Spleen (tissue), 13 donors: ENCODE measurements around the gene DIRAS2. TPM values are rescaled to one million over a fixed set of nuclear protein-coding genes. Genes with fewer than 3 reads are reported as not detected.

Experiments
- DNase-seq: peaks from one replicate; pipeline ENCODE4 v3.0.0-alpha.2; 2020
- H3K27ac ChIP-seq, 8 donors: fragments of 200-600 bp; sonication (generic) in 7 of 8; 1 replicate in 4 of 8; 2 replicates in 4 of 8; pipeline versions ENCODE4 v1.5.0 to v1.8.0; 2016 to 2021; ENCODE audit warnings: inconsistent platforms in 4 of 8, mild to moderate bottlenecking in 4 of 8, moderate library complexity in 1 of 8
- H3K27me3 ChIP-seq, 7 donors: fragments of 200-600 bp; sonication (generic) in 6 of 7; replicated peaks in 1 of 7; 1 replicate in 4 of 7; 2 replicates in 3 of 7; pipeline versions ENCODE4 v1.5.0 to v1.8.0; 2016 to 2021; ENCODE audit warnings: inconsistent platforms in 3 of 7, mild to moderate bottlenecking in 1 of 7
- H3K36me3 ChIP-seq, 6 donors: fragments of 200-600 bp; sonication (generic) in 5 of 6; 1 replicate in 4 of 6; 2 replicates in 2 of 6; pipeline versions ENCODE4 v1.5.0 to v1.8.0; 2016 to 2021; ENCODE audit warnings: inconsistent platforms in 2 of 6
- H3K4me1 ChIP-seq, 6 donors: fragments of 200-600 bp; sonication (generic) in 5 of 6; 1 replicate in 3 of 6; 2 replicates in 3 of 6; pipeline versions ENCODE4 v1.5.0 to v1.8.0; 2016 to 2021; ENCODE audit warnings: inconsistent platforms in 3 of 6
- H3K4me3 ChIP-seq, 8 donors: fragments of 200-600 bp; sonication (generic) in 7 of 8; 1 replicate in 4 of 8; 2 replicates in 4 of 8; pipeline versions ENCODE4 v1.5.0 to v1.8.0; 2016 to 2021; ENCODE audit warnings: inconsistent platforms in 4 of 8, mild to moderate bottlenecking in 4 of 8, moderate library complexity in 2 of 8
- H3K9me3 ChIP-seq, 8 donors: fragments of 200-600 bp; sonication (generic) in 7 of 8; 1 replicate in 4 of 8; 2 replicates in 4 of 8; pipeline versions ENCODE4 v1.5.0 to v1.8.0; 2016 to 2021; ENCODE audit warnings: inconsistent platforms in 4 of 8
- POLR2A ChIP-seq, 3 donors: fragments of 450-650 bp; IDR thresholded peaks; one replicate each; pipeline ENCODE4 v1.5.1; 2017; ENCODE audit warnings: antibody characterized with exemption in 3 of 3, mild to moderate bottlenecking in 1 of 3
- POLR2AphosphoS5 ChIP-seq, 3 donors: sonication (generic); formaldehyde crosslinking; IDR thresholded peaks; one replicate each; pipeline ENCODE4 v1.5.1; 2017; ENCODE audit warnings: antibody characterized with exemption in 3 of 3
- WGBS, 5 donors: extraction: QIAGEN DNeasy Blood & Tissue Kit in 3 of 5; methylation state at CpG; one replicate each; pipeline versions ENCODE4 v1.1.5 to v1.1.7; 2013 to 2018; 5-methylcytosine and 5-hydroxymethylcytosine counted together
- intact Hi-C: fragments of 100-400 bp; cut with DNase I; formaldehyde crosslinking; loops from one replicate; pipeline ENCODE4 v1.15.0; 2023; ENCODE audit warnings: low total_unique reads
- long read RNA-seq, 2 donors: transcript quantifications; one replicate each; lab custom pipeline, GENCODE V29; 2026
- polyA plus RNA-seq, 3 donors: library from polyadenylated mRNA; stranded (reverse); fragments of 200-250 nt; gene quantifications; one replicate each; pipeline ENCODE4 v1.2.1, GENCODE V29; 2013
- total RNA-seq, 7 donors: library from RNA; depleted of rRNA in 3 of 7; stranded (reverse); fragments of >200 nt in 3 of 7; fragmentation: NEBNext Ultra II Directional in 4 of 7; extraction: Animal tissue kit (Norgen Biotek cat#: 25700) in 4 of 7; gene quantifications; one replicate each; pipeline versions ENCODE4 v1.1.0 to v1.2.1, GENCODE V29; 2016 to 2021
- TF ChIP-seq, protein P1 (sequence below), 11 experiments: fragments of 200-600 bp in 7 of 11; fragments of 450-650 bp in 4 of 11; sonication (generic) in 4 of 11; IDR thresholded peaks in 8 of 11; conservative IDR thresholded peaks in 3 of 11; 1 replicate in 7 of 11; 2 replicates in 4 of 11; pipeline versions ENCODE4 v1.4.0 to v1.8.0; 2016 to 2021; ENCODE audit warnings: antibody characterized with exemption in 11 of 11, inconsistent platforms in 4 of 11, mild to moderate bottlenecking in 1 of 11
- donor health status: healthy with polysubstance abuse.
- donor health status: DM: no; HTN: no; CAD: no; lungs with moderate emphysema.
- donor health status: DM: no; HTN: no; CAD: no.
- donor health status: Bipolar disorder and iron deficiency.
- donor health status: healthy.
- donor health status: DM: no; HTN: no; CAD: no.
- donor health status: DM: yes; HTN: yes; CAD: no.

The DIRAS2 gene
- total RNA-seq (under 1 TPM in 1 of 7 donors, not detected in 6; 0.19 TPM), polyA plus RNA-seq (not detected)
- long read RNA-seq, donor 1, result 0 reads
- long read RNA-seq, donor 2, full-length matches to known transcripts, result 1 of 1 reads
- long read RNA-seq, donor 2, partial matches to known transcripts, result 0 of 1 reads
- long read RNA-seq, donor 2, other reads (novel, unspliced or antisense), result 0 of 1 reads

- Histone ChIP-seq H3K4me3 (peak within 1 kb of the TSS; percentile 23 to 67 (median 38)), H3K36me3 (no peaks in the 10 kb centered on the region), H3K9me3 (no peaks in the 10 kb centered on the region), H3K27me3 (peaks cover 0 to 75% (median 29%) of the 10 kb centered on the region in 7 donors), H3K4me1 (peaks cover 7 to 16% (median 10%) of the 10 kb centered on the region in 6 donors), H3K27ac (no peak within 1 kb of the TSS)
- intact Hi-C loops, result no loop called here
- no peak for TF ChIP-seq POLR2AphosphoS5 (IDR thresholded peaks at IDR 0.05)
- TF ChIP-seq POLR2A (IDR thresholded peaks at IDR 0.05), result no peak
- TF ChIP-seq, protein P1, sequence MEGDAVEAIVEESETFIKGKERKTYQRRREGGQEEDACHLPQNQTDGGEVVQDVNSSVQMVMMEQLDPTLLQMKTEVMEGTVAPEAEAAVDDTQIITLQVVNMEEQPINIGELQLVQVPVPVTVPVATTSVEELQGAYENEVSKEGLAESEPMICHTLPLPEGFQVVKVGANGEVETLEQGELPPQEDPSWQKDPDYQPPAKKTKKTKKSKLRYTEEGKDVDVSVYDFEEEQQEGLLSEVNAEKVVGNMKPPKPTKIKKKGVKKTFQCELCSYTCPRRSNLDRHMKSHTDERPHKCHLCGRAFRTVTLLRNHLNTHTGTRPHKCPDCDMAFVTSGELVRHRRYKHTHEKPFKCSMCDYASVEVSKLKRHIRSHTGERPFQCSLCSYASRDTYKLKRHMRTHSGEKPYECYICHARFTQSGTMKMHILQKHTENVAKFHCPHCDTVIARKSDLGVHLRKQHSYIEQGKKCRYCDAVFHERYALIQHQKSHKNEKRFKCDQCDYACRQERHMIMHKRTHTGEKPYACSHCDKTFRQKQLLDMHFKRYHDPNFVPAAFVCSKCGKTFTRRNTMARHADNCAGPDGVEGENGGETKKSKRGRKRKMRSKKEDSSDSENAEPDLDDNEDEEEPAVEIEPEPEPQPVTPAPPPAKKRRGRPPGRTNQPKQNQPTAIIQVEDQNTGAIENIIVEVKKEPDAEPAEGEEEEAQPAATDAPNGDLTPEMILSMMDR (IDR thresholded peaks at IDR 0.05 in 8 of 11, conservative IDR thresholded peaks at IDR 0.05 in 3 of 11), result peak in 2 of 11 experiments; percentile 6 to 8
- WGBS, 5 donors, result 7 to 15% (median 8%) methylated on average over 25 to 53 of the region's 53 CpGs
- peak; percentile 80 for DNase-seq
Observed at GRCh38 chr9:90642570-90643539, at the start of gene DIRAS2. Gene DIRAS2 (minus strand): TSS chr9:90642824. CDS start chr9:90613827, 28,997 bp downstream.

DNA sequence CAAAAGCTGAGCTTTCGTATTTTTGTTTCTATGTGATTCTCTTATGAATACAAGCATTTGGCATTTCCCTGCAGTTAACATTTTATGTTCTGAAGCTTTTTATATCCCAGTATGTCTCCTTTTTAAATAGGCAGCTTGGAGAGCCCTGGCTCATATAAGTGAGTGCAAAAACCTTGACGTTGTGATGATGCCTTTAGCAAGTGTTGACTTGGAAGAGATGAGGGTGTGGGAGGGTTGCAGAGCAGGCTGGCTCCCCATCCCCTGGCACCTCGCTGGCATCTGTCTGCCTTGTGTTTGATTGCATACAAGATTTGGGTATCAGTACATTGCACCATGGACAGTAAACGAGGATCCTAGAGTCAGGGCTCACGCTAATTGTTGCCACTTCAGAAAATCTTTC lies 42.1 kb upstream of the DIRAS2 start:
- TF ChIP-seq, protein P1 (IDR thresholded peaks at IDR 0.05 in 8 of 11, conservative IDR thresholded peaks at IDR 0.05 in 3 of 11), result no peak
- no peak for TF ChIP-seq POLR2AphosphoS5 (IDR thresholded peaks at IDR 0.05)
- TF ChIP-seq POLR2A (IDR thresholded peaks at IDR 0.05), result no peak
- Histone ChIP-seq H3K27me3 (peaks cover 0 to 11% (median 0%) of the 10 kb centered on the region in 7 donors), H3K4me1 (no peaks in the 10 kb centered on the region), H3K27ac (no peak overlapping the region), H3K4me3 (no peak overlapping the region), H3K36me3 (no peaks in the 10 kb centered on the region), H3K9me3 (peaks cover 0 to 3% (median 0%) of the 10 kb centered on the region in 8 donors)
- intact Hi-C loops, result no loop called here
- 70 to 81% (median 79%) methylated on average over 5 of the region's 5 CpGs for WGBS, 5 donors
- no peak for DNase-seq

- intact Hi-C loops, result no loop called here
- no peak for DNase-seq
- peaks cover 0 to 11% (median 0%) of the 10 kb centered on the region in 7 donors for H3K27me3 ChIP-seq
- no peaks in the 10 kb centered on the region for H3K4me1 ChIP-seq
- peaks cover 0 to 3% (median 0%) of the 10 kb centered on the region in 8 donors for H3K9me3 ChIP-seq
- TF ChIP-seq POLR2A (IDR thresholded peaks at IDR 0.05), result no peak
- TF ChIP-seq, protein P1 (IDR thresholded peaks at IDR 0.05 in 8 of 11, conservative IDR thresholded peaks at IDR 0.05 in 3 of 11), result no peak
- WGBS, 5 donors, result 83 to 94% (median 92%) methylated on average over 1 of the region's 1 CpG
- H3K27ac ChIP-seq, result no peak overlapping the region
- no peaks in the 10 kb centered on the region for H3K36me3 ChIP-seq
- H3K4me3 ChIP-seq, result no peak overlapping the region
Observed at GRCh38 chr9:90684106-90684505, 41.5 kb upstream of the DIRAS2 start.

GRCh38 chr9:90680534-90680933 lies 37.9 kb upstream of the DIRAS2 start:
- TF ChIP-seq, protein P1 (IDR thresholded peaks at IDR 0.05 in 8 of 11, conservative IDR thresholded peaks at IDR 0.05 in 3 of 11), result no peak
- no peak for TF ChIP-seq POLR2AphosphoS5 (IDR thresholded peaks at IDR 0.05)
- no peak for TF ChIP-seq POLR2A (IDR thresholded peaks at IDR 0.05)
- Histone ChIP-seq H3K9me3 (no peaks in the 10 kb centered on the region), H3K36me3 (no peaks in the 10 kb centered on the region), H3K27me3 (peaks cover 0 to 8% (median 0%) of the 10 kb centered on the region in 7 donors), H3K4me3 (no peak overlapping the region), H3K27ac (no peak overlapping the region), H3K4me1 (no peaks in the 10 kb centered on the region)
- DNase-seq, result no peak
- WGBS, 5 donors, result 81 to 91% (median 86%) methylated on average over 6 of the region's 6 CpGs
- intact Hi-C loops, result no loop called here
